K562 (cell line): ENCODE results near the gene CLEC17A. TPM values are rescaled to one million over a fixed set of nuclear protein-coding genes. Genes with fewer than 3 reads are reported as not detected.

Source experiments
- ATAC-seq: fragments of 200-7000 bp; cut with Tn5 transposase; 3 replicates; pipeline ENCODE4 v1.9.1; 2020; ENCODE audit warnings: moderate library complexity
- BruUV-seq: library from RNA; stranded (reverse); fragments of 400-500 nt; replicated peaks from 2 replicates; lab custom pipeline; 2021; lab: Mats Ljungman, UMichigan
- CTCF ChIA-PET: fragments of 300-600 bp; formaldehyde crosslinking; extraction: SDS; loops from one replicate; lab custom pipeline; 2021; ENCODE audit warnings: low intra/inter-chr PET ratio; lab: Yijun Ruan, JAX
- POLR2A ChIA-PET: fragments of 300-600, 350-650 bp; sonication (Branson Sonifier 250); formaldehyde crosslinking; extraction: SDS; loops from one replicate; lab custom pipeline; 2021; ENCODE audit warnings: antibody characterized with exemption, inconsistent platforms; lab: Yijun Ruan, JAX
- DNase-seq, 4 experiments: peaks; one replicate each; pipeline versions ENCODE4 v3.0.0 to v3.0.0-alpha.2; 2011 to 2018; ENCODE audit warnings: low spot score in 3 of 4, mixed read lengths in 3 of 4; ENCODE audit errors: extremely low read depth in 1 of 4
- FAIRE-seq: peaks from 2 replicates; lab custom pipeline; 2011; peaks lifted over from hg19 to GRCh38; lab: Jason Lieb, UNC
- H2AFZ ChIP-seq: 2 replicates; pipeline ENCODE4 v1.6.0; 2011; ENCODE audit warnings: low read depth, low read length, control low read depth, inconsistent platforms
- H3K27ac ChIP-seq: fragments of 200-600 bp; 3 replicates; pipeline ENCODE4 v1.8.0; 2011; ENCODE audit warnings: low read depth, mild to moderate bottlenecking, control low read depth, inconsistent platforms, low read length, moderate library complexity, mixed read lengths; ENCODE audit errors: extremely low read depth
- H3K27me3 ChIP-seq, 2 experiments: fragments of 300-600 bp in 1 of 2; 2 replicates in 1 of 2; 3 replicates in 1 of 2; pipeline versions ENCODE4 v1.6.0 to v1.8.0; 2011; ENCODE audit warnings: inconsistent platforms in 2 of 2, low read length in 2 of 2, mild to moderate bottlenecking in 1 of 2, mixed read lengths in 1 of 2, moderate library complexity in 1 of 2; ENCODE audit not compliant: control insufficient read depth in 2 of 2, insufficient read depth in 2 of 2
- H3K36me3 ChIP-seq: fragments of 300-600 bp; 3 replicates; pipeline ENCODE4 v1.8.0; 2011; ENCODE audit warnings: mild to moderate bottlenecking, low read length, inconsistent platforms; ENCODE audit not compliant: control insufficient read depth, insufficient read depth
- H3K4me1 ChIP-seq, 2 experiments: fragments of 200-600 bp in 1 of 2; replicated peaks in 1 of 2; 2 replicates in 1 of 2; 3 replicates in 1 of 2; pipeline versions ENCODE4 v1.5.1 to v1.8.0; 2011; ENCODE audit warnings: inconsistent platforms in 2 of 2, low read length in 2 of 2, mild to moderate bottlenecking in 1 of 2, mixed read lengths in 1 of 2, moderate library complexity in 1 of 2; ENCODE audit not compliant: control insufficient read depth in 2 of 2, insufficient read depth in 2 of 2
- H3K4me2 ChIP-seq: 2 replicates; pipeline ENCODE4 v1.6.1; 2011; ENCODE audit warnings: low read length, control low read depth, inconsistent platforms, mixed read lengths; ENCODE audit not compliant: insufficient read depth
- H3K4me3 ChIP-seq: fragments of 200-600 bp; sonication (generic), shearing (Covaris generic); 2 replicates; pipeline ENCODE4 v1.5.1; 2016; ENCODE audit warnings: control low read depth, inconsistent platforms
- H3K79me2 ChIP-seq: fragments of 200-600 bp; 3 replicates; pipeline ENCODE4 v1.8.0; 2011; ENCODE audit warnings: low read length, inconsistent platforms; ENCODE audit not compliant: control insufficient read depth, insufficient read depth
- H3K9ac ChIP-seq, 2 experiments: 2 replicates each; pipeline versions ENCODE4 v1.6.0 to v1.6.1; 2011; ENCODE audit warnings: low read depth in 2 of 2, low read length in 2 of 2, control low read depth in 1 of 2, inconsistent platforms in 1 of 2, mild to moderate bottlenecking in 1 of 2, mixed read lengths in 1 of 2; ENCODE audit not compliant: insufficient read depth in 1 of 2
- H3K9me1 ChIP-seq: one replicate; pipeline ENCODE4 v1.6.0; 2011; ENCODE audit warnings: inconsistent platforms, mild to moderate bottlenecking, low read length, moderate library complexity; ENCODE audit not compliant: control insufficient read depth, insufficient read depth
- H3K9me3 ChIP-seq: replicated peaks from 2 replicates; pipeline ENCODE4 v1.5.1; 2011; ENCODE audit warnings: low read depth, low read length, inconsistent platforms; ENCODE audit not compliant: control insufficient read depth, insufficient read depth
- H4K20me1 ChIP-seq: replicated peaks from 2 replicates; pipeline ENCODE4 v1.6.1; 2011; ENCODE audit warnings: low read length, inconsistent platforms, mixed read lengths; ENCODE audit not compliant: control insufficient read depth, insufficient read depth
- E2F8 ChIP-seq: fragments of 450-650 bp; IDR thresholded peaks from 2 replicates; pipeline ENCODE4 v1.7.1; 2018; ENCODE audit warnings: mild to moderate bottlenecking, low read depth; ENCODE audit not compliant: partially characterized antibody
- GATA2 ChIP-seq: sonication (generic); formaldehyde crosslinking; IDR thresholded peaks from 2 replicates; pipeline ENCODE4 v1.4.0; 2020; ENCODE audit warnings: mild to moderate bottlenecking, missing genetic modification reagents
- KDM1A ChIP-seq, 2 experiments: fragments of 450-650 bp; IDR thresholded peaks; 2 replicates each; pipeline ENCODE4 v1.6.1; 2016; ENCODE audit warnings: mild to moderate bottlenecking in 2 of 2
- NR3C1 ChIP-seq: sonication (generic); formaldehyde crosslinking; IDR thresholded peaks from 2 replicates; pipeline ENCODE4 v1.8.1; 2022; ENCODE audit warnings: missing genetic modification reagents
- SIRT6 ChIP-seq: IDR thresholded peaks from one replicate; pipeline ENCODE4 v1.6.1; 2012; ENCODE audit warnings: low read depth, mild to moderate bottlenecking, control low read depth, inconsistent platforms, low read length, moderate library complexity
- ZNF121 ChIP-seq: sonication (generic); formaldehyde crosslinking; conservative IDR thresholded peaks from 2 replicates; pipeline ENCODE4 v1.8.0; 2022; ENCODE audit warnings: missing genetic modification reagents
- ZNF174 ChIP-seq: fragments of 250-450 bp; sonication (Bioruptor Pico); IDR thresholded peaks from 2 replicates; pipeline ENCODE4 v1.4.0; 2020; ENCODE audit warnings: mild to moderate bottlenecking
- ZNF445 ChIP-seq: fragments of 250-450 bp; sonication (Bioruptor Pico); IDR thresholded peaks from 2 replicates; pipeline ENCODE4 v1.4.0; 2020; ENCODE audit warnings: low read depth, mild to moderate bottlenecking, moderate library complexity
- WGBS: fragments of 100-300 bp; shearing (Covaris generic); methylation state at CpG from one replicate; pipeline ENCODE4 v1.1.6; 2016; ENCODE audit warnings: low coverage, mixed read lengths; ENCODE audit not compliant: insufficient coverage; ENCODE audit errors: missing lambda C conversion rate; 5-methylcytosine and 5-hydroxymethylcytosine counted together
- in situ Hi-C: fragments of 300-500 bp; cut with MboI; formaldehyde crosslinking; loops from 4 replicates; pipeline ENCODE4 v1.15.0; 2018; ENCODE audit warnings: inconsistent platforms, mixed read lengths
- intact Hi-C: fragments of 100-400 bp; cut with micrococcal nuclease; formaldehyde crosslinking; loops from 2 replicates; pipeline ENCODE4 v1.14.2; 2022
- polyA plus RNA-seq, 8 experiments: library from polyadenylated mRNA; depleted of rRNA in 4 of 8; stranded (reverse) in 5 of 8; unstranded in 3 of 8; fragments of >200 nt; fragmentation: Nextera tagmentation in 2 of 8; fragmentation: Illumina TruSeq in 1 of 8; extraction: Ambion mirVana in 2 of 8; extraction: Trizol in 1 of 8; gene quantifications; 2 replicates each; pipeline versions ENCODE4 v1.2.1 to v1.2.3, GENCODE V29; 2011 to 2014; ENCODE audit warnings: inconsistent platforms in 1 of 8, missing spikeins in 1 of 8
- total RNA-seq, 7 experiments: library from RNA; depleted of rRNA in 6 of 7; stranded (reverse); fragments of >200 nt in 6 of 7; fragmentation: Illumina TruSeq in 2 of 7; extraction: Trizol in 2 of 7; gene quantifications; 2 replicates each; pipeline versions ENCODE4 v1.2.1 to v1.2.3, GENCODE V29; 2011 to 2021; ENCODE audit warnings: low replicate concordance in 1 of 7

Gene CLEC17A
- total and polyA plus RNA-seq, 9 of the 15 experiments (the other 6 are each of a cell fraction or from before 2014, with no cell fraction given), result 0.03 TPM; not detected in 8

- ATAC-seq, result no peak
- Histone ChIP-seq H3K79me2 (peaks cover 34% of the 10 kb centered on the region), H2AFZ (peak overlapping the region; percentile 93; the same call in 1 of the 2 replicates), H3K9ac (peak overlapping the region; percentile 92 to 96), H3K36me3 (peaks cover 38% of the 10 kb centered on the region; the same call in 2 of the 3 replicates), H3K4me1 (peaks cover 10 to 59% of the 10 kb centered on the region in 2 experiments; a peak in 4 of 5 replicates), H4K20me1 (0 out of 2 replicates have a peak, but pooled peaks cover 9% of the 10 kb centered on the region), H3K4me3 (peak overlapping the region; percentile 86), H3K27me3 (no peaks in the 10 kb centered on the region; a peak in 1 of 5 replicates), H3K9me3 (no peaks in the 10 kb centered on the region), H3K9me1 (no peaks in the 10 kb centered on the region), H3K27ac (peak overlapping the region; percentile 80), H3K4me2 (peak overlapping the region; percentile 90)
- no TSS peak for BruUV-seq
- POLR2A ChIA-PET, result interaction anchor here (1.6 kb wide), 1 partner anchor 9 kb away, joined by 4 read pairs; no protein-coding TSS in a partner anchor
- CTCF ChIA-PET, result no interaction called here
- TF ChIP-seq NR3C1 (0 out of 2 replicates have a peak, but pooled peaks have one; percentile 36), KDM1A (IDR thresholded peaks at IDR 0.05) (peak in 1 of 2 experiments; percentile 43; a peak in 1 of 4 replicates), ZNF174 (CRISPR knock-in tag) (no peak), GATA2 (no peak), E2F8 (no peak), ZNF445 (CRISPR knock-in tag) (no peak), ZNF121 (CRISPR knock-in tag) (peak; percentile 99), SIRT6 (no peak)
- FAIRE-seq, result no peak
- no peak for DNase-seq
- 20% methylated on average over 20 of the region's 22 CpGs for WGBS
- in situ Hi-C loops, result loop anchor here (5.0 to 10.0 kb wide), 3 partner anchors 116 to 324 kb away; no protein-coding TSS in a partner anchor
- intact Hi-C loops, result no loop called here
Observed at GRCh38 chr19:14570864-14571527, 11.9 kb upstream of the CLEC17A start.
